ENCODE data around the gene IGF2. TPM values are rescaled to one million over a fixed set of nuclear protein-coding genes. Genes with fewer than 3 reads are reported as not detected.

Gene IGF2
- total RNA-seq, 1 donor from 2014 or later = 56.5 TPM

DNA sequence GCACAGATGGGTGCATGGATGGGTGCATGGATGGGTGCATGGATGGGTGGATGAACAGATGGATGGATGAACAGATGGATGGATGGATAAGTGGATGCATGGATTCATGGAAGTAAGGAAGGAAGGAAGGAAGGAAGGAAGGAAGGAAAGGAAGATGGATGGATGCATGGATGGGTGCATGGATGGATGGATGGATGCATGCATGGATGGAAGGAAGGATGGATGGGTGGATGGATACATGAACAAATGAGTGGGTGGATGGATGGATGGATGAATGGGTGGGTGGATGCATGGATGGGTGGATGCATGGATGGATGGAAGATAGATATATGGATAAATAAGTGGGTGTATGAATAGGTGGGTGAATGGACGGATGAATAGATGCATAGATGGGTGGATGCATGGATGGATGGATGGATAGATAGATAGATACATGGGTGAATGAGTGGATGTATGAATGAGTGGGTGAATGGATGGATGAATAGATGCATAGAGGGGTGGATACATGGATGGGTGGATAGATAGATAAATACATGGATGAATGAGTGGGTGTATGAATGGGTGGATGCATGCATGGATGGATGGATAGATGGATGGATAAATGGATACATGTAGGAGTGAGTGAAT, 32.5 kb downstream of the IGF2 start:
- no peaks in the 10 kb centered on the region for H3K36me3 ChIP-seq
- H3K4me3 ChIP-seq = no peak overlapping the region
- no peak for DNase-seq (ENCODE audit: extremely low spot score in 2 of 2)
- no peak overlapping the region for H3K27ac ChIP-seq
- no peaks in the 10 kb centered on the region for H3K27me3 ChIP-seq
- H3K4me1 ChIP-seq = no peaks in the 10 kb centered on the region
- intact Hi-C loops (cut with DNase I) = no loop called here
- no peak for TF ChIP-seq POLR2AphosphoS5 (IDR thresholded peaks at IDR 0.05; ENCODE audit: insufficient read depth in 1 of 2, low read depth in 1 of 2)
- TF ChIP-seq, protein P1, sequence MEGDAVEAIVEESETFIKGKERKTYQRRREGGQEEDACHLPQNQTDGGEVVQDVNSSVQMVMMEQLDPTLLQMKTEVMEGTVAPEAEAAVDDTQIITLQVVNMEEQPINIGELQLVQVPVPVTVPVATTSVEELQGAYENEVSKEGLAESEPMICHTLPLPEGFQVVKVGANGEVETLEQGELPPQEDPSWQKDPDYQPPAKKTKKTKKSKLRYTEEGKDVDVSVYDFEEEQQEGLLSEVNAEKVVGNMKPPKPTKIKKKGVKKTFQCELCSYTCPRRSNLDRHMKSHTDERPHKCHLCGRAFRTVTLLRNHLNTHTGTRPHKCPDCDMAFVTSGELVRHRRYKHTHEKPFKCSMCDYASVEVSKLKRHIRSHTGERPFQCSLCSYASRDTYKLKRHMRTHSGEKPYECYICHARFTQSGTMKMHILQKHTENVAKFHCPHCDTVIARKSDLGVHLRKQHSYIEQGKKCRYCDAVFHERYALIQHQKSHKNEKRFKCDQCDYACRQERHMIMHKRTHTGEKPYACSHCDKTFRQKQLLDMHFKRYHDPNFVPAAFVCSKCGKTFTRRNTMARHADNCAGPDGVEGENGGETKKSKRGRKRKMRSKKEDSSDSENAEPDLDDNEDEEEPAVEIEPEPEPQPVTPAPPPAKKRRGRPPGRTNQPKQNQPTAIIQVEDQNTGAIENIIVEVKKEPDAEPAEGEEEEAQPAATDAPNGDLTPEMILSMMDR (IDR thresholded peaks at IDR 0.05) = no peak
- no peak for TF ChIP-seq POLR2A (IDR thresholded peaks at IDR 0.05)
- no peaks in the 10 kb centered on the region for H3K9me3 ChIP-seq

DNA sequence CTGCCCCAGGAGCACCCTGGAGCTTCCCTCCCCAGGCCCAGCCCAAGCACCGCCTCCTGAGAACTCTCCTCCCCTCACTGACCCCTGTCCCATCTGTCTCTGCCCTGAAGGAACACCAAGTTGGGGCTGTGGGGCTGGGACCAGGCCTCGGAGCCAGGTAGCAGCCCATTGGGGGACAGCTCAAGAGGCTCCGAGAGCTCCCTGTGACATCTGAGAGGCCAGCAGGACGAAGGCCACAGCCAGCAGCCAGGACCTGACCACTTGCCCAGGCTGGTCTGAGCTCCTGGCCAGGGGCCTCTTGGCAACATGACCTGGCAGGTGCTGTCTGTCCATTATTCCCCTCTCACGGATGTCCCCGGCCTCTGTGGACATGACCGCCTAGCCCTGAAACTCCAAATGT, 33.7 kb downstream of the IGF2 start:
- H3K9me3 ChIP-seq = no peaks in the 10 kb centered on the region
- no peak overlapping the region for H3K4me3 ChIP-seq
- H3K27ac ChIP-seq = no peak overlapping the region
- no peaks in the 10 kb centered on the region for H3K36me3 ChIP-seq
- H3K27me3 ChIP-seq = no peaks in the 10 kb centered on the region
- no peaks in the 10 kb centered on the region for H3K4me1 ChIP-seq
- DNase-seq (ENCODE audit: extremely low spot score in 2 of 2) = no peak
- TF ChIP-seq, protein P1 (IDR thresholded peaks at IDR 0.05) = no peak
- TF ChIP-seq POLR2A (IDR thresholded peaks at IDR 0.05) (no peak), POLR2AphosphoS5 (IDR thresholded peaks at IDR 0.05; ENCODE audit: insufficient read depth in 1 of 2, low read depth in 1 of 2) (no peak)
- intact Hi-C loops (cut with DNase I) = no loop called here

DNA sequence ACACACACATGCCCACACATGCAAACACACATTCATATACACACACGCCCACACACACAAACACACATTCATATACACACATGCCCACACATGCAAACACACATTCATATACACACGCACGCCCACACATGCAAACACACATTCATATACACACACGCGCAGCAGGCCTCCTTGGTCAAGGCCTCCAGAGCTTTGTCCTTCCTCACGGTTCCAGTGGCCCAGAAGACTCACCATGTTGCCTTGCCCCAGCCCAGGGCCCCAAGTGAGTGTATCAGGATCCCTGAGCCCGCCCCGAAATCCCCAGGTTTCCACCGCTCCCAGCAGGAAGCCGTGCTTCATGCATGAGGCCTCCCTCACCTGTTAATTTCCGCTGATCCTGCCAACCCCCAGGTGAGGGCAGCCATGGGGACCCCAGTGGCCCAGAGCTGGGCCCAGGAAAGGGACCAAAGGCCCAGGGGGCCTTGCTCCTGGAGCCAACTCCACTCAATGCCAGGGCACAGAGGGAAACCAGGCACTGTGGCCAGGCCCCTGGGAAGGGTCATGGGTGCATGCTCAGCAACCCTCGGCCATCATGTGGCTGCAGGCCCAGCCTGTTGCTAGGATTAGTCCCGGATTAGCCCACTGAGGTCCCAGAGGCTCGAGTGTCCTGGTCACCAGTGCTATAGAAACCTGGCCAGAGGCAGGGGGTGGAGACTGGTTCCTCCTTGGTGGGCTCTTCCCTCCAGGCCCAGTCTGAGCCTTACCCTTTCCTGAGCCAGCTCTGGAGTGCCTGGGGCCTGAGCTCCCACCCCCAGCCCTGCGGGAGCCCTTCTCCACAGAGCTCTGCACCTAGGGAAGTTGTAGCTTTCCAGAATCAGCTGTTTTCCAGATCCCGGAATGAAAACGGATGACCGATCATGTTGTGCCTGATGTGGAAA, 34.4 kb downstream of the IGF2 start:
- H3K4me3 ChIP-seq = no peak overlapping the region
- no peaks in the 10 kb centered on the region for H3K27me3 ChIP-seq
- no peak for TF ChIP-seq POLR2AphosphoS5 (IDR thresholded peaks at IDR 0.05; ENCODE audit: insufficient read depth in 1 of 2, low read depth in 1 of 2)
- TF ChIP-seq, protein P1 (IDR thresholded peaks at IDR 0.05) = no peak
- TF ChIP-seq POLR2A (IDR thresholded peaks at IDR 0.05) = no peak
- DNase-seq (ENCODE audit: extremely low spot score in 2 of 2) = no peak
- no peaks in the 10 kb centered on the region for H3K9me3 ChIP-seq
- no peaks in the 10 kb centered on the region for H3K36me3 ChIP-seq
- H3K27ac ChIP-seq = no peak overlapping the region
- intact Hi-C loops (cut with DNase I) = no loop called here
- peaks cover 6% of the 10 kb centered on the region for H3K4me1 ChIP-seq

DNA sequence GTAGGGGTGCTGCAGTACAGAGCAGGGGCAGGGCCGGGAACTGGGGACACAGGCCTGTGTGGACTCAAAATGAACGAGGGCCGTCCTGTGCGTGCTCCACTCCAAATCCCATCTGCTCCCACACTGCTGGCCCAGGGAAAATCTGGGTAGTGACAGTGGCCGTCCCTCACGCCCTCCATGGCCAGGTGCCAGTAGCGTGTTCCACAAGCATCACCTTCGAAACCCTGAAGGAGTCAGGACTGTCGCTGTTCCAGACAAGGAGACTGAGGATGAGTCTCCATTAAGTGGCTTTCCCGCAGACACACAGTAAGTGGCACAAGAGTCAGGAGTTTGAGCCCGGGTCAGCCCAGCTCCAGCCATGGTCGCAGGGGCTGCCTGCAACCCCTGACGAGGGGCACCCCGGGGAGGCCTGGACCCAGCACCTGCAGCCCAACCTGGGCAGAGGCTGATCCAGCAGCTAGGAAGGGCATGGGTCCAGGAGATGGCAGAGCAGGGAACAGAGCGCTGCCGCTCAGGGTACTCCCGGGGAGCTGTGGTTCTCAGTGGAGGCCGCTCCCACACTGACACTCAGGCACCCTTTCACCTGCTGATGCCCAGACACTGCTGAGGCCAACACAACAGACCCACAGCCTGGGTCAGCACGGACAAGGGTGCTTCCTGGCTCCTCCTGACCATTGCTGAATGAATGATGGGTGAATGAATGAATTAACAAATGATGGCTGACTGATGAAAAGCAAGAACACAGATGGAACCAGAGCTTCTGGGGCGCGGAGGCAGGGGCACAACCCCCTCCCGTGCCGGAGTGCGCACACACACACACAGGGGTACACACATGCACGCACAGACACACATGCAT, 35.3 kb downstream of the IGF2 start:
- intact Hi-C loops (cut with DNase I) = no loop called here
- Histone ChIP-seq H3K36me3 (no peaks in the 10 kb centered on the region), H3K4me1 (peaks cover 15% of the 10 kb centered on the region), H3K9me3 (no peaks in the 10 kb centered on the region), H3K27me3 (no peaks in the 10 kb centered on the region), H3K4me3 (no peak overlapping the region), H3K27ac (no peak overlapping the region)
- TF ChIP-seq POLR2AphosphoS5 (IDR thresholded peaks at IDR 0.05; ENCODE audit: insufficient read depth in 1 of 2, low read depth in 1 of 2) = no peak
- TF ChIP-seq, protein P1 (IDR thresholded peaks at IDR 0.05) = no peak
- TF ChIP-seq POLR2A (IDR thresholded peaks at IDR 0.05) = no peak
- no peak for DNase-seq (ENCODE audit: extremely low spot score in 2 of 2)

Data from vagina (tissue), 2 donors.